Testis (tissue), 3 donors: ENCODE measurements around the gene KRTAP20-2. TPM values are rescaled to one million over a fixed set of nuclear protein-coding genes. Genes with fewer than 3 reads are reported as not detected.

Source experiments
- DNase-seq: peaks from one replicate; pipeline ENCODE4 v3.0.0-alpha.2; 2019
- H3K27ac ChIP-seq, 2 donors: fragments of 200-600 bp; sonication (generic); one replicate each; pipeline ENCODE4 v1.5.1; 2019
- H3K27me3 ChIP-seq: fragments of 200-600 bp; sonication (generic); one replicate; pipeline ENCODE4 v1.5.1; 2019
- H3K36me3 ChIP-seq: fragments of 200-600 bp; sonication (generic); one replicate; pipeline ENCODE4 v1.5.1; 2017; ENCODE audit warnings: low read depth; ENCODE audit errors: missing control alignments
- H3K4me1 ChIP-seq: fragments of 200-600 bp; sonication (generic); one replicate; pipeline ENCODE4 v1.5.1; 2019
- H3K4me3 ChIP-seq, 2 donors: fragments of 200-600 bp; sonication (generic); one replicate each; pipeline ENCODE4 v1.5.1; 2017 to 2019
- H3K9me3 ChIP-seq: fragments of 200-600 bp; sonication (generic); one replicate; pipeline ENCODE4 v1.5.1; 2017
- CTCF ChIP-seq, 3 experiments: fragments of 450-650 bp in 2 of 3; fragments of 200-600 bp in 1 of 3; sonication (generic) in 1 of 3; IDR thresholded peaks; one replicate each; pipeline ENCODE4 v1.5.1; 2016 to 2019; ENCODE audit warnings: antibody characterized with exemption in 3 of 3, mild to moderate bottlenecking in 2 of 3, moderate library complexity in 1 of 3
- POLR2A ChIP-seq: fragments of 450-650 bp; IDR thresholded peaks from one replicate; pipeline ENCODE4 v1.6.1; 2017; ENCODE audit warnings: antibody characterized with exemption, mild to moderate bottlenecking, moderate library complexity
- WGBS, 2 donors: methylation state at CpG; one replicate each; pipeline ENCODE4 v1.1.5; 2018; 5-methylcytosine and 5-hydroxymethylcytosine counted together
- intact Hi-C: fragments of 100-400 bp; cut with DNase I; formaldehyde crosslinking; loops from one replicate; pipeline ENCODE4 v1.15.1; 2023; ENCODE audit warnings: low total_unique reads
- polyA plus RNA-seq: library from polyadenylated mRNA; stranded (reverse); fragments of 350-450 nt; fragmentation: Illumina TruSeq; extraction: RNeasy Lipid Tissue Mini Kit (QIAGEN cat#74804); gene quantifications from one replicate; pipeline ENCODE4 v1.2.3, GENCODE V29; 2014; ENCODE audit warnings: low read depth, low replicate concordance; ENCODE audit not compliant: insufficient read depth
- total RNA-seq, 2 donors: library from RNA; depleted of rRNA; stranded (reverse); fragments of >200 nt; gene quantifications; one replicate each; pipeline ENCODE4 v1.2.3, GENCODE V29; 2016

KRTAP20-2 gene
- total and polyA plus RNA-seq, 3 donors from 2014 or later: not detected

- WGBS, 2 donors: 75 to 100% methylated on average over 1 of the region's 1 CpG
- intact Hi-C loops: no loop called here
These were observed 33.8 kb downstream of the KRTAP20-2 start for GRCh38 chr21:30668776-30669175.

GRCh38 chr21:30672985-30673650 lies 38.1 kb downstream of the KRTAP20-2 start:
- H3K4me1 ChIP-seq: no peaks in the 10 kb centered on the region
- intact Hi-C loops: no loop called here
- no peaks in the 10 kb centered on the region for H3K9me3 ChIP-seq
- H3K36me3 ChIP-seq: no peaks in the 10 kb centered on the region
- no peak for TF ChIP-seq CTCF (IDR thresholded peaks at IDR 0.05)
- no peak for TF ChIP-seq POLR2A
- H3K4me3 ChIP-seq: no peak overlapping the region
- no peak overlapping the region for H3K27ac ChIP-seq
- no peaks in the 10 kb centered on the region for H3K27me3 ChIP-seq
- DNase-seq: no peak
- WGBS, 2 donors: 86 to 87% methylated on average over 2 of the region's 2 CpGs

More at GRCh38 chr21:30668776-30669175, 33.8 kb downstream of the KRTAP20-2 start:
- Histone ChIP-seq H3K4me1 (no peaks in the 10 kb centered on the region), H3K9me3 (no peaks in the 10 kb centered on the region), H3K36me3 (no peaks in the 10 kb centered on the region), H3K27me3 (no peaks in the 10 kb centered on the region), H3K27ac (no peak overlapping the region), H3K4me3 (no peak overlapping the region)
- TF ChIP-seq POLR2A: no peak
- no peak for TF ChIP-seq CTCF (IDR thresholded peaks at IDR 0.05)
- DNase-seq: no peak

- no peaks in the 10 kb centered on the region for H3K36me3 ChIP-seq
- TF ChIP-seq CTCF (IDR thresholded peaks at IDR 0.05) (no peak), POLR2A (no peak)
- no peaks in the 10 kb centered on the region for H3K27me3 ChIP-seq
- intact Hi-C loops: no loop called here
- no peak overlapping the region for H3K27ac ChIP-seq
- H3K9me3 ChIP-seq: no peaks in the 10 kb centered on the region
- H3K4me1 ChIP-seq: no peaks in the 10 kb centered on the region
- DNase-seq: no peak
- WGBS, 2 donors: 85 to 100% methylated on average over 1 of the region's 1 CpG
- no peak overlapping the region for H3K4me3 ChIP-seq
These were observed 39.3 kb downstream of the KRTAP20-2 start for GRCh38 chr21:30674312-30674711.

- no peak overlapping the region for H3K27ac ChIP-seq
- no peaks in the 10 kb centered on the region for H3K27me3 ChIP-seq
- DNase-seq: no peak
- no peaks in the 10 kb centered on the region for H3K36me3 ChIP-seq
- H3K9me3 ChIP-seq: no peaks in the 10 kb centered on the region
- H3K4me1 ChIP-seq: no peaks in the 10 kb centered on the region
- no peak overlapping the region for H3K4me3 ChIP-seq
- no peak for TF ChIP-seq CTCF (IDR thresholded peaks at IDR 0.05)
- no peak for TF ChIP-seq POLR2A
- intact Hi-C loops: no loop called here
These were observed 41.7 kb downstream of the KRTAP20-2 start for GRCh38 chr21:30676737-30677136.

- intact Hi-C loops: no loop called here
- H3K27me3 ChIP-seq: no peaks in the 10 kb centered on the region
- H3K4me1 ChIP-seq: no peaks in the 10 kb centered on the region
- H3K27ac ChIP-seq: no peak overlapping the region
- 60 to 65% methylated on average over 1 of the region's 1 CpG for WGBS, 2 donors
- no peaks in the 10 kb centered on the region for H3K9me3 ChIP-seq
- no peaks in the 10 kb centered on the region for H3K36me3 ChIP-seq
- no peak for DNase-seq
- no peak for TF ChIP-seq CTCF (IDR thresholded peaks at IDR 0.05)
- TF ChIP-seq POLR2A: no peak
- no peak overlapping the region for H3K4me3 ChIP-seq
These were observed 45.6 kb downstream of the KRTAP20-2 start for GRCh38 chr21:30680586-30680985.
